Measurements from ENCODE around the gene NR2F1-AS1.
"Not testable (repeated sequence)": the region's sequence is repeated elsewhere in the genome, so short reads cannot be mapped to it uniquely, and the experiment has no call there.

NR2F1-AS1 gene

GRCh38 chr5:93422652-93423280 lies 158.3 kb downstream of the NR2F1-AS1 start:
- no peak for DNase-seq

GRCh38 chr5:93421987-93422401 lies 159.0 kb downstream of the NR2F1-AS1 start:
- no peak for DNase-seq

- DNase-seq, result no peak
These were observed 159.6 kb downstream of the NR2F1-AS1 start for GRCh38 chr5:93421468-93421867.

GRCh38 chr5:93417490-93417889 lies 163.5 kb downstream of the NR2F1-AS1 start:
- no peak for DNase-seq

- DNase-seq, result no peak
These were observed 165.2 kb downstream of the NR2F1-AS1 start for GRCh38 chr5:93415819-93416218.

- no peak for DNase-seq
These were observed 169.3 kb downstream of the NR2F1-AS1 start for GRCh38 chr5:93411716-93412115.

- DNase-seq, result no peak
These were observed 171.3 kb downstream of the NR2F1-AS1 start for GRCh38 chr5:93409691-93410090.

GRCh38 chr5:93407454-93407853 lies 173.6 kb downstream of the NR2F1-AS1 start:
- DNase-seq, result no peak

- no peak for DNase-seq
These were observed 174.0 kb downstream of the NR2F1-AS1 start for GRCh38 chr5:93406971-93407401.

GRCh38 chr5:93404246-93404645 lies 176.8 kb downstream of the NR2F1-AS1 start:
- DNase-seq, result no peak

- no peak for DNase-seq
These were observed 177.7 kb downstream of the NR2F1-AS1 start for GRCh38 chr5:93403141-93403928.

GRCh38 chr5:93402451-93402850 lies 178.6 kb downstream of the NR2F1-AS1 start:
- no peak for DNase-seq

- no peak for DNase-seq
These were observed 179.3 kb downstream of the NR2F1-AS1 start for GRCh38 chr5:93401634-93402213.

- DNase-seq, result no peak
These were observed 181.3 kb downstream of the NR2F1-AS1 start for GRCh38 chr5:93399675-93400074.

GRCh38 chr5:93395971-93396379 lies 185.0 kb downstream of the NR2F1-AS1 start:
- DNase-seq, result no peak

GRCh38 chr5:93395010-93395409 lies 186.0 kb downstream of the NR2F1-AS1 start:
- DNase-seq, result no peak

- DNase-seq, result no peak
These were observed 186.7 kb downstream of the NR2F1-AS1 start for GRCh38 chr5:93394301-93394700.

GRCh38 chr5:93391169-93391568 lies 189.8 kb downstream of the NR2F1-AS1 start:
- DNase-seq, result not testable (repeated sequence)

GRCh38 chr5:93385655-93386054 lies 195.4 kb downstream of the NR2F1-AS1 start:
- no peak for DNase-seq

GRCh38 chr5:93384995-93385394 lies 196.0 kb downstream of the NR2F1-AS1 start:
- DNase-seq, result no peak

GRCh38 chr5:93384026-93384425 lies 197.0 kb downstream of the NR2F1-AS1 start:
- no peak for DNase-seq

GRCh38 chr5:93382188-93382825 lies 198.7 kb downstream of the NR2F1-AS1 start:
- DNase-seq, result no peak

- DNase-seq, result no peak
These were observed 200.0 kb downstream of the NR2F1-AS1 start for GRCh38 chr5:93381057-93381456.

All from T-helper 1 cell (primary cell).